HCT116 (cell line): ENCODE measurements around the gene RAD51AP2.

Experiments
- EGR1 ChIP-seq: IDR thresholded peaks from 2 replicates; pipeline ENCODE4 v1.6.1; 2012; ENCODE audit warnings: low read depth
- EZH2phosphoT487 ChIP-seq: fragments of 200-600 bp; IDR thresholded peaks from 2 replicates; pipeline ENCODE4 v1.6.1; 2018; ENCODE audit warnings: antibody characterized with exemption, borderline replicate concordance
- JUND ChIP-seq: IDR thresholded peaks from 2 replicates; pipeline ENCODE4 v1.6.1; 2012
- SP1 ChIP-seq: IDR thresholded peaks from 2 replicates; pipeline ENCODE4 v1.6.1; 2012; ENCODE audit warnings: low read depth
- SRF ChIP-seq: IDR thresholded peaks from 2 replicates; pipeline ENCODE4 v1.6.1; 2012; ENCODE audit warnings: low read depth
- ZNF274 ChIP-seq: fragments of 200-500 bp; sonication (Bioruptor generic); IDR thresholded peaks from 2 replicates; pipeline ENCODE4 v1.6.1; 2014; ENCODE audit warnings: mild to moderate bottlenecking, low read depth, low read length, inconsistent platforms
- TF ChIP-seq, protein P1 (sequence below), 3 experiments: fragments of 200-600 bp in 1 of 3; sonication (generic) in 1 of 3; IDR thresholded peaks in 2 of 3; conservative IDR thresholded peaks in 1 of 3; 2 replicates each; pipeline ENCODE4 v1.5.1; 2012 to 2017; ENCODE audit warnings: low read depth in 2 of 3, low read length in 2 of 3, antibody characterized with exemption in 1 of 3, borderline replicate concordance in 1 of 3, control low read depth in 1 of 3, mild to moderate bottlenecking in 1 of 3, mixed read lengths in 1 of 3, mixed run types in 1 of 3, moderate library complexity in 1 of 3; ENCODE audit not compliant: insufficient read depth in 1 of 3

DNA sequence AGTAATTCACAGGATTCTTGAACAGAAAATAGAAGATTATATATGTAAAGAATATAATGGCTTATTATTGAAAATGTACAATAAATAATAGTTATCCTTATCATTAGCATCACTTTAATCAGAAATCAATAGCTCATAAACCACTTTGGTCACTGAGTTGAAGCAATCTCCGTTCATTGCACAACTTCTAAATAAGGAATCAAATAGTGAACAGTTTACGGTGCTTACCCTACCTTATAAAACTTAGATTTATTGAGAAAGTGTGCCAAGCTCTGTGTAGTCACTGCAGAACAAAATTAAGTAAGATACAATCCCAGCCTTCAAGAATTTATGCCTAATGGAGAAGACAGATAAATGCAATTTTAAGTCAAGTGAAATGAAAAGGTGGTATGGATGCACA lies 29.0 kb upstream of the RAD51AP2 start:
- TF ChIP-seq, protein P1, sequence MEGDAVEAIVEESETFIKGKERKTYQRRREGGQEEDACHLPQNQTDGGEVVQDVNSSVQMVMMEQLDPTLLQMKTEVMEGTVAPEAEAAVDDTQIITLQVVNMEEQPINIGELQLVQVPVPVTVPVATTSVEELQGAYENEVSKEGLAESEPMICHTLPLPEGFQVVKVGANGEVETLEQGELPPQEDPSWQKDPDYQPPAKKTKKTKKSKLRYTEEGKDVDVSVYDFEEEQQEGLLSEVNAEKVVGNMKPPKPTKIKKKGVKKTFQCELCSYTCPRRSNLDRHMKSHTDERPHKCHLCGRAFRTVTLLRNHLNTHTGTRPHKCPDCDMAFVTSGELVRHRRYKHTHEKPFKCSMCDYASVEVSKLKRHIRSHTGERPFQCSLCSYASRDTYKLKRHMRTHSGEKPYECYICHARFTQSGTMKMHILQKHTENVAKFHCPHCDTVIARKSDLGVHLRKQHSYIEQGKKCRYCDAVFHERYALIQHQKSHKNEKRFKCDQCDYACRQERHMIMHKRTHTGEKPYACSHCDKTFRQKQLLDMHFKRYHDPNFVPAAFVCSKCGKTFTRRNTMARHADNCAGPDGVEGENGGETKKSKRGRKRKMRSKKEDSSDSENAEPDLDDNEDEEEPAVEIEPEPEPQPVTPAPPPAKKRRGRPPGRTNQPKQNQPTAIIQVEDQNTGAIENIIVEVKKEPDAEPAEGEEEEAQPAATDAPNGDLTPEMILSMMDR (IDR thresholded peaks at IDR 0.05 in 2 of 3, conservative IDR thresholded peaks at IDR 0.05 in 1 of 3; ENCODE audit: borderline replicate concordance in 1 of 3, insufficient read depth in 1 of 3, low read depth in 2 of 3, low read length in 2 of 3): no peak
- TF ChIP-seq SRF: no peak
- TF ChIP-seq SP1: no peak
- no peak for TF ChIP-seq EZH2phosphoT487
- no peak for TF ChIP-seq ZNF274
- no peak for TF ChIP-seq JUND
- no peak for TF ChIP-seq EGR1
